Mesenchymal stem cell (in vitro differentiated cells and primary cell): Measurements from ENCODE around the gene ACVR1.

Source experiments
- DNase-seq: peaks from one replicate; pipeline ENCODE4 v3.0.0-alpha.2; 2013
- H2AFZ ChIP-seq: one replicate; pipeline ENCODE4 v1.6.1; 2013; ENCODE audit warnings: low read depth, mild to moderate bottlenecking, control low read depth, inconsistent platforms, low read length, moderate library complexity
- H2AK5ac ChIP-seq: 2 replicates; pipeline ENCODE4 v1.6.1; 2013; ENCODE audit warnings: low read length, moderate library complexity, mild to moderate bottlenecking, inconsistent platforms; ENCODE audit not compliant: severe bottlenecking
- H2BK120ac ChIP-seq: one replicate; pipeline ENCODE4 v1.6.1; 2013; ENCODE audit warnings: low read depth, mild to moderate bottlenecking, inconsistent platforms, low read length, moderate library complexity
- H2BK12ac ChIP-seq, 2 experiments: one replicate each; pipeline ENCODE4 v1.6.1; 2013; ENCODE audit warnings: inconsistent platforms in 2 of 2, low read length in 2 of 2, mild to moderate bottlenecking in 2 of 2, moderate library complexity in 2 of 2, control low read depth in 1 of 2
- H2BK15ac ChIP-seq: one replicate; pipeline ENCODE4 v1.6.1; 2013; ENCODE audit warnings: mild to moderate bottlenecking, low read depth, inconsistent platforms; ENCODE audit not compliant: poor library complexity, severe bottlenecking
- H2BK5ac ChIP-seq: 2 replicates; pipeline ENCODE4 v1.6.1; 2013; ENCODE audit warnings: low read depth, mild to moderate bottlenecking, low read length, control low read depth, inconsistent platforms; ENCODE audit not compliant: poor library complexity, severe bottlenecking
- H3K14ac ChIP-seq, 2 experiments: one replicate each; pipeline ENCODE4 v1.6.1; 2013; ENCODE audit warnings: inconsistent platforms in 2 of 2, low read length in 2 of 2, control low read depth in 1 of 2, mild to moderate bottlenecking in 1 of 2, moderate library complexity in 1 of 2
- H3K18ac ChIP-seq, 2 experiments: one replicate each; pipeline ENCODE4 v1.6.1; 2013; ENCODE audit warnings: inconsistent platforms in 2 of 2, low read length in 2 of 2, control low read depth in 1 of 2, low read depth in 1 of 2, mild to moderate bottlenecking in 1 of 2
- H3K23ac ChIP-seq, 2 experiments: one replicate each; pipeline ENCODE4 v1.6.1; 2013; ENCODE audit warnings: inconsistent platforms in 2 of 2, low read length in 2 of 2, mild to moderate bottlenecking in 2 of 2, moderate library complexity in 2 of 2, control low read depth in 1 of 2
- H3K27ac ChIP-seq: 2 replicates; pipeline ENCODE4 v1.5.1; 2013; ENCODE audit warnings: mild to moderate bottlenecking, moderate library complexity, low read length, control low read depth, inconsistent platforms; ENCODE audit not compliant: poor library complexity, severe bottlenecking
- H3K27me3 ChIP-seq, 2 experiments: 2 replicates each; pipeline versions ENCODE4 v1.6.1 to v1.7.0; 2013; ENCODE audit warnings: low read length in 2 of 2, mild to moderate bottlenecking in 2 of 2, moderate library complexity in 2 of 2, control low read depth in 1 of 2, inconsistent platforms in 1 of 2; ENCODE audit not compliant: control insufficient read depth in 1 of 2, insufficient read depth in 1 of 2
- H3K36me3 ChIP-seq, 2 experiments: 2 replicates each; pipeline versions ENCODE4 v1.6.1 to v1.7.0; 2013; ENCODE audit warnings: low read length in 2 of 2, control low read depth in 1 of 2, inconsistent platforms in 1 of 2, low read depth in 1 of 2, mild to moderate bottlenecking in 1 of 2; ENCODE audit not compliant: insufficient read depth in 2 of 2, control insufficient read depth in 1 of 2
- H3K4ac ChIP-seq, 2 experiments: one replicate each; pipeline ENCODE4 v1.6.1; 2013; ENCODE audit warnings: inconsistent platforms in 2 of 2, low read length in 2 of 2, mild to moderate bottlenecking in 2 of 2, moderate library complexity in 2 of 2, control low read depth in 1 of 2, low read depth in 1 of 2
- H3K4me1 ChIP-seq: 2 replicates; pipeline ENCODE4 v1.6.1; 2013; ENCODE audit warnings: low read depth, low read length, control low read depth; ENCODE audit not compliant: control insufficient read depth, insufficient read depth
- H3K4me2 ChIP-seq: 2 replicates; pipeline ENCODE4 v1.6.1; 2013; ENCODE audit warnings: low read length, mild to moderate bottlenecking, inconsistent platforms; ENCODE audit not compliant: poor library complexity, severe bottlenecking
- H3K4me3 ChIP-seq, 2 experiments: 2 replicates each; pipeline versions ENCODE4 v1.5.1 to v1.7.0; 2013; ENCODE audit warnings: low read length in 2 of 2, mild to moderate bottlenecking in 2 of 2, control low read depth in 1 of 2, low read depth in 1 of 2; ENCODE audit not compliant: insufficient read depth in 1 of 2
- H3K79me1 ChIP-seq: replicated peaks from 2 replicates; pipeline ENCODE4 v1.6.1; 2013; ENCODE audit warnings: mild to moderate bottlenecking, control low read depth, low read length, inconsistent platforms; ENCODE audit not compliant: poor library complexity, severe bottlenecking
- H3K9ac ChIP-seq: 2 replicates; pipeline ENCODE4 v1.7.0; 2013; ENCODE audit warnings: mild to moderate bottlenecking, low read length, moderate library complexity
- H3K9me3 ChIP-seq: 2 replicates; pipeline ENCODE4 v1.7.0; 2013; ENCODE audit warnings: mild to moderate bottlenecking, low read length; ENCODE audit not compliant: control insufficient read depth
- H4K8ac ChIP-seq: one replicate; pipeline ENCODE4 v1.6.1; 2013; ENCODE audit warnings: inconsistent platforms, mild to moderate bottlenecking, low read length, moderate library complexity
- H4K91ac ChIP-seq: one replicate; pipeline ENCODE4 v1.6.1; 2013; ENCODE audit warnings: mild to moderate bottlenecking, low read length, inconsistent platforms
- WGBS: methylation state at CpG from one replicate; pipeline ENCODE4 v1.1.7; 2013; ENCODE audit warnings: mixed read lengths; 5-methylcytosine and 5-hydroxymethylcytosine counted together

ACVR1 gene

GRCh38 chr2:157822533-157822932, 53.6 kb downstream of the ACVR1 start:
- DNase-seq = no peak
- Histone ChIP-seq H3K27ac (no peak overlapping the region), H3K79me1 (peaks cover 35% of the 10 kb centered on the region), H4K91ac (no peak overlapping the region), H4K8ac (no peak overlapping the region), H2BK15ac (no peak overlapping the region), H3K36me3 (peaks cover 7 to 19% of the 10 kb centered on the region in 2 experiments), H3K23ac (no peak overlapping the region), H3K9ac (no peak overlapping the region), H3K4me2 (no peak overlapping the region), H3K4me1 (peaks cover 5% of the 10 kb centered on the region), H2BK120ac (no peak overlapping the region), H3K9me3 (no peaks in the 10 kb centered on the region), H3K14ac (no peak overlapping the region), H2BK5ac (no peak overlapping the region), H3K4me3 (no peak overlapping the region), H2AFZ (no peak overlapping the region), H3K18ac (no peak overlapping the region), H3K27me3 (no peaks in the 10 kb centered on the region), H3K4ac (no peak overlapping the region), H2BK12ac (no peak overlapping the region), H2AK5ac (no peak overlapping the region)
- WGBS = 95% methylated on average over 4 of the region's 4 CpGs

- Histone ChIP-seq H3K4me2 (no peak overlapping the region), H3K27me3 (no peaks in the 10 kb centered on the region), H3K14ac (no peak overlapping the region), H4K91ac (no peak overlapping the region), H3K4me1 (peaks cover 5% of the 10 kb centered on the region), H3K4me3 (peak overlapping the region in 1 of 2 experiments; percentile 38), H3K79me1 (peaks cover 39% of the 10 kb centered on the region), H2AFZ (no peak overlapping the region), H2BK15ac (no peak overlapping the region), H2AK5ac (no peak overlapping the region), H3K23ac (no peak overlapping the region), H2BK5ac (no peak overlapping the region), H3K4ac (no peak overlapping the region), H2BK12ac (no peak overlapping the region), H2BK120ac (no peak overlapping the region), H3K27ac (no peak overlapping the region), H3K36me3 (peaks cover 7 to 28% of the 10 kb centered on the region in 2 experiments), H3K9me3 (no peaks in the 10 kb centered on the region), H3K9ac (peak overlapping the region; percentile 61), H3K18ac (no peak overlapping the region), H4K8ac (no peak overlapping the region)
- WGBS = no CpG with 5 or more reads among the region's 1 CpG
- DNase-seq = no peak
Observed at GRCh38 chr2:157821519-157822131, 54.5 kb downstream of the ACVR1 start.

- Histone ChIP-seq H4K8ac (no peak overlapping the region), H3K79me1 (peaks cover 31% of the 10 kb centered on the region), H2BK15ac (no peak overlapping the region), H2AFZ (no peak overlapping the region), H3K27ac (no peak overlapping the region), H2BK120ac (no peak overlapping the region), H3K4me1 (peaks cover 3% of the 10 kb centered on the region), H2BK5ac (no peak overlapping the region), H3K18ac (no peak overlapping the region), H3K9ac (peak overlapping the region; percentile 71), H3K14ac (no peak overlapping the region), H3K4me2 (no peak overlapping the region), H2AK5ac (no peak overlapping the region), H3K9me3 (no peaks in the 10 kb centered on the region), H4K91ac (no peak overlapping the region), H3K36me3 (peaks cover 5 to 32% of the 10 kb centered on the region in 2 experiments), H3K4ac (no peak overlapping the region), H2BK12ac (no peak overlapping the region), H3K27me3 (no peaks in the 10 kb centered on the region), H3K23ac (no peak overlapping the region), H3K4me3 (peak overlapping the region in 1 of 2 experiments; percentile 57)
- 100% methylated on average over 2 of the region's 3 CpGs for WGBS
- DNase-seq = no peak
Observed at GRCh38 chr2:157820193-157820592, 55.9 kb downstream of the ACVR1 start.

- H3K9ac ChIP-seq = peak overlapping the region; percentile 71
- no peak overlapping the region for H2BK15ac ChIP-seq
- H3K27ac ChIP-seq = no peak overlapping the region
- H3K79me1 ChIP-seq = peaks cover 28% of the 10 kb centered on the region
- no peak overlapping the region for H3K14ac ChIP-seq
- no peak overlapping the region for H3K4me2 ChIP-seq
- no peak overlapping the region for H4K91ac ChIP-seq
- DNase-seq = no peak
- no peak overlapping the region for H4K8ac ChIP-seq
- H3K36me3 ChIP-seq = peaks cover 4 to 31% of the 10 kb centered on the region in 2 experiments
- no peak overlapping the region for H3K18ac ChIP-seq
- no peak overlapping the region for H2BK120ac ChIP-seq
- H2BK12ac ChIP-seq = no peak overlapping the region
- no peaks in the 10 kb centered on the region for H3K27me3 ChIP-seq
- peak overlapping the region in 1 of 2 experiments; percentile 57 for H3K4me3 ChIP-seq
- no peaks in the 10 kb centered on the region for H3K9me3 ChIP-seq
- H2BK5ac ChIP-seq = no peak overlapping the region
- no peak overlapping the region for H2AK5ac ChIP-seq
- 96% methylated on average over 5 of the region's 5 CpGs for WGBS
- H3K4ac ChIP-seq = no peak overlapping the region
- H3K4me1 ChIP-seq = peaks cover 3% of the 10 kb centered on the region
- H3K23ac ChIP-seq = no peak overlapping the region
- no peak overlapping the region for H2AFZ ChIP-seq
Observed at GRCh38 chr2:157819761-157820160, 56.4 kb downstream of the ACVR1 start.
